ENCODE measurements around the gene FAM186B. TPM values are rescaled to one million over a fixed set of nuclear protein-coding genes. Genes with fewer than 3 reads are reported as not detected.

FAM186B gene
- total RNA-seq, 1 experiment from 2014 or later, result 0.46 TPM

DNA sequence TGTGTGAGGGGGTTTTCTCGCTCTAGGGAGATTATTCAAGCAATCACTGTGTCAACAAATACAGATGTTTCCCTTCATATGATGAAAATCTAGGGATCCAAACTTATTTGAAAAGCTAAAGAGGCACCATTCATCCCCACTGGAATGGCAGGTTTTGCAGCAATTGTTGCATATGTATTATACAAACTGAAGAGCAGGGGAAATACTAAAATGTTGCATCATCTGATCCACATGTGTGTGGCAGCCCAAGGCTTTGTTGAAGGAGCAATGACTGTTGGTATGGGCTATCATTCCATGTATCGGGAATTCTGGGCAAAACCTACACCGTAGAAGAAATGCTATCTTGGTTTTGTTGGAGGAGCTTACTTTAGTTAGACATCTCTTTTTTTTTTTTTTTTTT is 13.8 kb upstream of the FAM186B start:
- Histone ChIP-seq H3K27me3 (ENCODE audit: insufficient read depth, low read length) (no peaks in the 10 kb centered on the region), H3K23ac (ENCODE audit: insufficient read length, low read depth, low read length) (no peak overlapping the region), H3K18ac (ENCODE audit: insufficient read length, low read depth, low read length) (no peak overlapping the region), H4K8ac (replicated peaks; ENCODE audit: insufficient read length, low read depth, low read length) (no peak overlapping the region), H3K79me1 (ENCODE audit: insufficient read depth, low read depth, low read length, poor library complexity, severe bottlenecking) (no peaks in the 10 kb centered on the region), H3K14ac (ENCODE audit: insufficient read depth, low read length) (no peak overlapping the region), H3T11ph (ENCODE audit: low read length) (no peak overlapping the region), H2BK12ac (ENCODE audit: insufficient read length, low read depth, low read length) (no peak overlapping the region), H3K23me2 (ENCODE audit: insufficient read length, low read depth, low read length, poor library complexity, severe bottlenecking) (peaks cover 6% of the 10 kb centered on the region), H3K27ac (ENCODE audit: insufficient read length, low read depth, low read length) (no peak overlapping the region), H2AK5ac (ENCODE audit: insufficient read length, low read length) (no peak overlapping the region), H3K79me2 (ENCODE audit: insufficient read depth, low read length) (no peaks in the 10 kb centered on the region; the same call in 1 of the 2 replicates), H2BK5ac (ENCODE audit: insufficient read length, low read length) (no peak overlapping the region), H3K9ac (ENCODE audit: extremely low read depth, insufficient read length, low read length) (no peak overlapping the region), H3K56ac (ENCODE audit: insufficient read length, low read depth, low read length) (no peak overlapping the region), H3K4me2 (ENCODE audit: insufficient read depth, insufficient read length, low read length) (no peak overlapping the region), H3K9me3 (ENCODE audit: control insufficient read depth, low read depth, low read length) (no peaks in the 10 kb centered on the region), H4K5ac (ENCODE audit: insufficient read length, low read depth, low read length) (no peak overlapping the region), H2BK20ac (ENCODE audit: low read depth, low read length, poor library complexity, severe bottlenecking) (no peak overlapping the region), H2AFZ (ENCODE audit: low read length) (no peak overlapping the region), H3K4me1 (ENCODE audit: insufficient read depth, low read length) (peaks cover 2% of the 10 kb centered on the region; the same call in 1 of the 2 replicates), H2BK120ac (ENCODE audit: low read depth, low read length, poor library complexity, severe bottlenecking) (no peak overlapping the region), H4K91ac (ENCODE audit: insufficient read length, low read depth, low read length) (no peak overlapping the region), H4K20me1 (ENCODE audit: control insufficient read depth, insufficient read depth, insufficient read length) (no peaks in the 10 kb centered on the region), H3K4ac (ENCODE audit: low read depth, low read length) (no peak overlapping the region), H2BK15ac (ENCODE audit: low read depth, low read length) (no peak overlapping the region)
- WGBS (ENCODE audit: extremely low coverage, insufficient read length, low lambda C conversion rate), result no CpG with 5 or more reads among the region's 3 CpGs
- H3K27me3 Mint-ChIP-seq (ENCODE audit: low read depth), result peaks cover 13% of the 10 kb centered on the region
- TF ChIP-seq, protein P1, sequence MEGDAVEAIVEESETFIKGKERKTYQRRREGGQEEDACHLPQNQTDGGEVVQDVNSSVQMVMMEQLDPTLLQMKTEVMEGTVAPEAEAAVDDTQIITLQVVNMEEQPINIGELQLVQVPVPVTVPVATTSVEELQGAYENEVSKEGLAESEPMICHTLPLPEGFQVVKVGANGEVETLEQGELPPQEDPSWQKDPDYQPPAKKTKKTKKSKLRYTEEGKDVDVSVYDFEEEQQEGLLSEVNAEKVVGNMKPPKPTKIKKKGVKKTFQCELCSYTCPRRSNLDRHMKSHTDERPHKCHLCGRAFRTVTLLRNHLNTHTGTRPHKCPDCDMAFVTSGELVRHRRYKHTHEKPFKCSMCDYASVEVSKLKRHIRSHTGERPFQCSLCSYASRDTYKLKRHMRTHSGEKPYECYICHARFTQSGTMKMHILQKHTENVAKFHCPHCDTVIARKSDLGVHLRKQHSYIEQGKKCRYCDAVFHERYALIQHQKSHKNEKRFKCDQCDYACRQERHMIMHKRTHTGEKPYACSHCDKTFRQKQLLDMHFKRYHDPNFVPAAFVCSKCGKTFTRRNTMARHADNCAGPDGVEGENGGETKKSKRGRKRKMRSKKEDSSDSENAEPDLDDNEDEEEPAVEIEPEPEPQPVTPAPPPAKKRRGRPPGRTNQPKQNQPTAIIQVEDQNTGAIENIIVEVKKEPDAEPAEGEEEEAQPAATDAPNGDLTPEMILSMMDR (conservative IDR thresholded peaks at IDR 0.05), result no peak
- peak overlapping the region in 1 of 3 experiments; percentile 31; a peak in 1 of 7 replicates for H3K27ac Mint-ChIP-seq
- DNase-seq, result no peak
- H3K9me3 Mint-ChIP-seq, result no peaks in the 10 kb centered on the region; a peak in 1 of 5 replicates
- peaks cover 29 to 38% of the 10 kb centered on the region in 2 experiments for H3K4me1 Mint-ChIP-seq
- no peaks in the 10 kb centered on the region for H3K36me3 Mint-ChIP-seq (ENCODE audit: insufficient read depth in 1 of 3, low read depth in 3 of 3)
- H3K4me3 Mint-ChIP-seq, result no peak overlapping the region
